ENCODE data around the gene MLEC. TPM values are rescaled to one million over a fixed set of nuclear protein-coding genes. Genes with fewer than 3 reads are reported as not detected.
A peak's percentile ranks its signal among the peaks of the same experiment; 100 is the strongest.

Gene MLEC
- total RNA-seq, 1 donor from 2014 or later = 33.1 TPM

- Histone ChIP-seq H3K27ac (peak overlapping the region; percentile 75), H3K36me3 (no peaks in the 10 kb centered on the region), H3K4me1 (peaks cover 18% of the 10 kb centered on the region), H3K9me3 (no peaks in the 10 kb centered on the region), H3K4me3 (peak overlapping the region; percentile 30 to 39), H3K27me3 (no peaks in the 10 kb centered on the region)
- no peak for DNase-seq (ENCODE audit: extremely low spot score in 2 of 2)
- TF ChIP-seq POLR2A (IDR thresholded peaks at IDR 0.05) = no peak
- no peak for TF ChIP-seq CTCF (IDR thresholded peaks at IDR 0.05)
- TF ChIP-seq POLR2AphosphoS5 (IDR thresholded peaks at IDR 0.05; ENCODE audit: insufficient read depth in 1 of 2, low read depth in 1 of 2) = no peak
- intact Hi-C loops (cut with DNase I) = no loop called here
These were observed 36.7 kb upstream of the MLEC start for GRCh38 chr12:120650233-120650690.

- peaks cover 18% of the 10 kb centered on the region for H3K4me1 ChIP-seq
- TF ChIP-seq POLR2AphosphoS5 (IDR thresholded peaks at IDR 0.05; ENCODE audit: insufficient read depth in 1 of 2, low read depth in 1 of 2) = no peak
- no peak for TF ChIP-seq POLR2A (IDR thresholded peaks at IDR 0.05)
- no peak for TF ChIP-seq CTCF (IDR thresholded peaks at IDR 0.05)
- H3K36me3 ChIP-seq = no peaks in the 10 kb centered on the region
- no peak for DNase-seq (ENCODE audit: extremely low spot score in 2 of 2)
- H3K9me3 ChIP-seq = no peaks in the 10 kb centered on the region
- no peak overlapping the region for H3K27ac ChIP-seq
- H3K27me3 ChIP-seq = no peaks in the 10 kb centered on the region
- intact Hi-C loops (cut with DNase I) = no loop called here
- peak overlapping the region in 1 of 2 donors; percentile 2 for H3K4me3 ChIP-seq
These were observed 35.1 kb upstream of the MLEC start for GRCh38 chr12:120651821-120652220.

GRCh38 chr12:120652656-120653435, 34.1 kb upstream of the MLEC start:
- H3K4me1 ChIP-seq = peaks cover 18% of the 10 kb centered on the region
- no peak overlapping the region for H3K27ac ChIP-seq
- intact Hi-C loops (cut with DNase I) = no loop called here

GRCh38 chr12:120653611-120654010, 33.3 kb upstream of the MLEC start:
- H3K27ac ChIP-seq = peak overlapping the region; percentile 53
- no peaks in the 10 kb centered on the region for H3K9me3 ChIP-seq
- H3K27me3 ChIP-seq = no peaks in the 10 kb centered on the region
- no peaks in the 10 kb centered on the region for H3K36me3 ChIP-seq
- H3K4me3 ChIP-seq = no peak overlapping the region
- no peak for DNase-seq (ENCODE audit: extremely low spot score in 2 of 2)
- intact Hi-C loops (cut with DNase I) = no loop called here
- peaks cover 18% of the 10 kb centered on the region for H3K4me1 ChIP-seq
- TF ChIP-seq POLR2A (IDR thresholded peaks at IDR 0.05) (no peak), POLR2AphosphoS5 (IDR thresholded peaks at IDR 0.05; ENCODE audit: insufficient read depth in 1 of 2, low read depth in 1 of 2) (no peak), CTCF (IDR thresholded peaks at IDR 0.05) (no peak)

More at GRCh38 chr12:120652656-120653435, 34.1 kb upstream of the MLEC start:
- no peak overlapping the region for H3K4me3 ChIP-seq
- no peak for DNase-seq (ENCODE audit: extremely low spot score in 2 of 2)
- H3K27me3 ChIP-seq = no peaks in the 10 kb centered on the region
- no peak for TF ChIP-seq CTCF (IDR thresholded peaks at IDR 0.05)
- TF ChIP-seq POLR2AphosphoS5 (IDR thresholded peaks at IDR 0.05; ENCODE audit: insufficient read depth in 1 of 2, low read depth in 1 of 2) = no peak
- TF ChIP-seq POLR2A (IDR thresholded peaks at IDR 0.05) = no peak
- H3K9me3 ChIP-seq = no peaks in the 10 kb centered on the region
- H3K36me3 ChIP-seq = no peaks in the 10 kb centered on the region

- Histone ChIP-seq H3K27ac (peak overlapping the region; percentile 53), H3K36me3 (no peaks in the 10 kb centered on the region), H3K9me3 (no peaks in the 10 kb centered on the region), H3K4me1 (peaks cover 14% of the 10 kb centered on the region), H3K4me3 (no peak overlapping the region), H3K27me3 (no peaks in the 10 kb centered on the region)
- TF ChIP-seq CTCF (IDR thresholded peaks at IDR 0.05) = no peak
- peak in 1 of 2 donors; percentile 65 for TF ChIP-seq POLR2AphosphoS5 (IDR thresholded peaks at IDR 0.05; ENCODE audit: insufficient read depth in 1 of 2, low read depth in 1 of 2)
- DNase-seq (ENCODE audit: extremely low spot score in 2 of 2) = no peak
- intact Hi-C loops (cut with DNase I) = no loop called here
These were observed 32.3 kb upstream of the MLEC start for GRCh38 chr12:120654656-120655055.
